Trophoblast cell (in vitro differentiated cells and primary cell): ENCODE data around the gene CRISPLD2.

Source experiments
- DNase-seq, 2 donors: peaks; one replicate each; pipeline ENCODE4 v3.0.0-alpha.2; 2016
- H2AFZ ChIP-seq: 2 replicates; pipeline ENCODE4 v1.6.1; 2013; ENCODE audit warnings: low read length, moderate library complexity, mild to moderate bottlenecking; ENCODE audit not compliant: insufficient read depth, poor library complexity
- H2AK5ac ChIP-seq: 2 replicates; pipeline ENCODE4 v1.6.1; 2013; ENCODE audit warnings: mild to moderate bottlenecking, low read length
- H2BK120ac ChIP-seq: 2 replicates; pipeline ENCODE4 v1.6.1; 2013; ENCODE audit warnings: low read length, mild to moderate bottlenecking, moderate library complexity; ENCODE audit not compliant: insufficient read depth, poor library complexity
- H2BK12ac ChIP-seq: 2 replicates; pipeline ENCODE4 v1.6.1; 2013; ENCODE audit warnings: mild to moderate bottlenecking, low read length, moderate library complexity
- H2BK5ac ChIP-seq: 2 replicates; pipeline ENCODE4 v1.6.1; 2013; ENCODE audit warnings: low read length, low read depth, moderate library complexity, mild to moderate bottlenecking; ENCODE audit not compliant: poor library complexity
- H3K14ac ChIP-seq: 2 replicates; pipeline ENCODE4 v1.6.1; 2013; ENCODE audit warnings: mild to moderate bottlenecking, low read length
- H3K18ac ChIP-seq: 2 replicates; pipeline ENCODE4 v1.6.1; 2013; ENCODE audit warnings: mild to moderate bottlenecking, low read length
- H3K23ac ChIP-seq: 2 replicates; pipeline ENCODE4 v1.6.1; 2013; ENCODE audit warnings: low read length
- H3K27ac ChIP-seq: 2 replicates; pipeline ENCODE4 v1.5.1; 2013; ENCODE audit warnings: low read depth, mild to moderate bottlenecking, inconsistent platforms, low read length, moderate library complexity
- H3K27me3 ChIP-seq: 2 replicates; pipeline ENCODE4 v1.6.1; 2013; ENCODE audit warnings: inconsistent platforms, mild to moderate bottlenecking, low read length, moderate library complexity; ENCODE audit not compliant: insufficient read depth
- H3K36me3 ChIP-seq, 2 experiments: 1 replicate in 1 of 2; 2 replicates in 1 of 2; pipeline ENCODE4 v1.6.1; 2013; ENCODE audit warnings: low read length in 2 of 2, mild to moderate bottlenecking in 2 of 2, moderate library complexity in 1 of 2; ENCODE audit not compliant: insufficient read depth in 2 of 2, control insufficient read depth in 1 of 2
- H3K4ac ChIP-seq: 2 replicates; pipeline ENCODE4 v1.6.1; 2013; ENCODE audit warnings: low read depth, mild to moderate bottlenecking, low read length, moderate library complexity
- H3K4me1 ChIP-seq, 2 experiments: 1 replicate in 1 of 2; 2 replicates in 1 of 2; pipeline ENCODE4 v1.6.1; 2013; ENCODE audit warnings: low read length in 2 of 2, mild to moderate bottlenecking in 2 of 2, moderate library complexity in 1 of 2; ENCODE audit not compliant: insufficient read depth in 2 of 2, control insufficient read depth in 1 of 2
- H3K4me2 ChIP-seq: 2 replicates; pipeline ENCODE4 v1.6.1; 2013; ENCODE audit warnings: inconsistent platforms, mild to moderate bottlenecking, low read length, moderate library complexity
- H3K4me3 ChIP-seq: 2 replicates; pipeline ENCODE4 v1.5.1; 2013; ENCODE audit warnings: mild to moderate bottlenecking, low read depth, low read length, inconsistent platforms
- H3K79me1 ChIP-seq: one replicate; pipeline ENCODE4 v1.6.1; 2013; ENCODE audit warnings: low read length
- H3K79me2 ChIP-seq: 2 replicates; pipeline ENCODE4 v1.6.1; 2013; ENCODE audit warnings: low read length, mild to moderate bottlenecking; ENCODE audit not compliant: control insufficient read depth, insufficient read depth, poor library complexity
- H3K9ac ChIP-seq: 2 replicates; pipeline ENCODE4 v1.6.1; 2013; ENCODE audit warnings: mild to moderate bottlenecking, low read length
- H3K9me3 ChIP-seq: 2 replicates; pipeline ENCODE4 v1.6.1; 2013; ENCODE audit warnings: low read depth, mild to moderate bottlenecking, control low read depth, inconsistent platforms, low read length; ENCODE audit not compliant: insufficient read depth
- H4K12ac ChIP-seq: 2 replicates; pipeline ENCODE4 v1.6.1; 2013; ENCODE audit warnings: low read depth, mild to moderate bottlenecking, low read length, moderate library complexity
- H4K8ac ChIP-seq: 2 replicates; pipeline ENCODE4 v1.6.1; 2013; ENCODE audit warnings: low read depth, mild to moderate bottlenecking, low read length, moderate library complexity
- H4K91ac ChIP-seq: one replicate; pipeline ENCODE4 v1.6.1; 2013; ENCODE audit warnings: low read depth, mild to moderate bottlenecking, low read length, moderate library complexity
- WGBS: extraction: QIAGEN DNeasy Blood & Tissue Kit; methylation state at CpG from one replicate; pipeline ENCODE4 v1.1.7; 2013; ENCODE audit warnings: missing lambda C conversion rate; ENCODE audit not compliant: insufficient read length, insufficient coverage; ENCODE audit errors: extremely low coverage; 5-methylcytosine and 5-hydroxymethylcytosine counted together

CRISPLD2 gene

GRCh38 chr16:84806890-84807258 lies 12.9 kb upstream of the CRISPLD2 start:
- H3K4ac ChIP-seq: no peak overlapping the region
- no peak overlapping the region for H3K9ac ChIP-seq
- H3K4me3 ChIP-seq: no peak overlapping the region
- no peak overlapping the region for H3K23ac ChIP-seq
- H2BK5ac ChIP-seq: peak overlapping the region; percentile 10
- peak overlapping the region; percentile 32 for H2BK120ac ChIP-seq
- peak overlapping the region; percentile 38 for H2BK12ac ChIP-seq
- peak overlapping the region; percentile 70 for H3K27ac ChIP-seq
- no peak overlapping the region for H3K4me2 ChIP-seq
- no CpG with 5 or more reads among the region's 10 CpGs for WGBS
- DNase-seq: no peak
- H3K4me1 ChIP-seq: peaks cover 8 to 13% of the 10 kb centered on the region in 2 experiments
- no peaks in the 10 kb centered on the region for H3K27me3 ChIP-seq
- no peaks in the 10 kb centered on the region for H3K36me3 ChIP-seq
- H3K18ac ChIP-seq: peak overlapping the region; percentile 3
- no peak overlapping the region for H4K8ac ChIP-seq
- H4K12ac ChIP-seq: no peak overlapping the region
- H3K9me3 ChIP-seq: peaks cover 9% of the 10 kb centered on the region
- H2AFZ ChIP-seq: no peak overlapping the region
- H3K14ac ChIP-seq: peak overlapping the region; percentile 8
- H4K91ac ChIP-seq: peak overlapping the region; percentile 44
- no peak overlapping the region for H2AK5ac ChIP-seq
- peaks cover 12% of the 10 kb centered on the region for H3K79me1 ChIP-seq
- H3K79me2 ChIP-seq: no peaks in the 10 kb centered on the region

GRCh38 chr16:84807776-84808175 lies 12.0 kb upstream of the CRISPLD2 start:
- no peaks in the 10 kb centered on the region for H3K79me2 ChIP-seq
- H3K79me1 ChIP-seq: peaks cover 12% of the 10 kb centered on the region
- no peak overlapping the region for H2AK5ac ChIP-seq
- no peak overlapping the region for H3K4me3 ChIP-seq
- no peak overlapping the region for H2BK120ac ChIP-seq
- H3K9me3 ChIP-seq: peaks cover 7% of the 10 kb centered on the region
- no peaks in the 10 kb centered on the region for H3K36me3 ChIP-seq
- H2BK5ac ChIP-seq: no peak overlapping the region
- no peak overlapping the region for H4K12ac ChIP-seq
- H3K18ac ChIP-seq: no peak overlapping the region
- no peak overlapping the region for H3K4ac ChIP-seq
- DNase-seq: no peak
- no peak overlapping the region for H3K23ac ChIP-seq
- H3K4me1 ChIP-seq: peaks cover 8 to 13% of the 10 kb centered on the region in 2 experiments
- no peak overlapping the region for H3K9ac ChIP-seq
- no peak overlapping the region for H2AFZ ChIP-seq
- WGBS: no CpG with 5 or more reads among the region's 7 CpGs
- peak overlapping the region; percentile 28 for H2BK12ac ChIP-seq
- H3K4me2 ChIP-seq: no peak overlapping the region
- peak overlapping the region; percentile 45 for H4K91ac ChIP-seq
- no peak overlapping the region for H4K8ac ChIP-seq
- H3K14ac ChIP-seq: no peak overlapping the region
- H3K27me3 ChIP-seq: no peaks in the 10 kb centered on the region
- H3K27ac ChIP-seq: no peak overlapping the region

GRCh38 chr16:84808826-84809225 lies 11.0 kb upstream of the CRISPLD2 start:
- Histone ChIP-seq H3K4me1 (peaks cover 8 to 13% of the 10 kb centered on the region in 2 experiments), H2AFZ (no peak overlapping the region), H3K4me3 (no peak overlapping the region), H2AK5ac (peak overlapping the region; percentile 34), H3K23ac (no peak overlapping the region), H3K79me1 (peaks cover 12% of the 10 kb centered on the region), H3K9me3 (peaks cover 12% of the 10 kb centered on the region), H3K14ac (no peak overlapping the region), H3K4ac (no peak overlapping the region), H2BK5ac (no peak overlapping the region), H4K91ac (no peak overlapping the region), H2BK12ac (no peak overlapping the region), H4K12ac (no peak overlapping the region), H3K79me2 (no peaks in the 10 kb centered on the region), H2BK120ac (no peak overlapping the region), H3K4me2 (no peak overlapping the region), H3K27me3 (no peaks in the 10 kb centered on the region), H3K27ac (no peak overlapping the region), H4K8ac (no peak overlapping the region), H3K18ac (no peak overlapping the region), H3K9ac (no peak overlapping the region), H3K36me3 (no peaks in the 10 kb centered on the region)
- no peak for DNase-seq
- WGBS: no CpG with 5 or more reads among the region's 8 CpGs

GRCh38 chr16:84810518-84811273 lies 9.1 kb upstream of the CRISPLD2 start:
- Histone ChIP-seq H3K9ac (no peak overlapping the region), H2AK5ac (no peak overlapping the region), H4K8ac (no peak overlapping the region), H2AFZ (no peak overlapping the region), H3K18ac (no peak overlapping the region), H3K27me3 (no peaks in the 10 kb centered on the region), H4K12ac (no peak overlapping the region), H3K4me1 (peaks cover 8 to 13% of the 10 kb centered on the region in 2 experiments), H3K79me1 (peaks cover 9% of the 10 kb centered on the region), H3K9me3 (peaks cover 9% of the 10 kb centered on the region), H3K14ac (no peak overlapping the region), H2BK120ac (no peak overlapping the region), H3K79me2 (no peaks in the 10 kb centered on the region), H3K27ac (no peak overlapping the region), H3K36me3 (no peaks in the 10 kb centered on the region), H3K4ac (no peak overlapping the region), H2BK12ac (no peak overlapping the region), H3K4me2 (no peak overlapping the region), H4K91ac (no peak overlapping the region), H3K23ac (no peak overlapping the region), H2BK5ac (no peak overlapping the region), H3K4me3 (no peak overlapping the region)
- no CpG with 5 or more reads among the region's 17 CpGs for WGBS
- no peak for DNase-seq
